CD4-positive, alpha-beta T cell treated with Interleukin-1 beta for 1 hour (primary cell): Measurements from ENCODE around the gene AVPI1.
"Not testable (repeated sequence)": the region's sequence is repeated elsewhere in the genome, so short reads cannot be mapped to it uniquely, and the experiment has no call there.

ENCODE experiments used
- DNase-seq, 2 donors: peaks; one replicate each; pipeline ENCODE4 v3.0.0-alpha.2; 2020 to 2022

AVPI1 gene

DNA sequence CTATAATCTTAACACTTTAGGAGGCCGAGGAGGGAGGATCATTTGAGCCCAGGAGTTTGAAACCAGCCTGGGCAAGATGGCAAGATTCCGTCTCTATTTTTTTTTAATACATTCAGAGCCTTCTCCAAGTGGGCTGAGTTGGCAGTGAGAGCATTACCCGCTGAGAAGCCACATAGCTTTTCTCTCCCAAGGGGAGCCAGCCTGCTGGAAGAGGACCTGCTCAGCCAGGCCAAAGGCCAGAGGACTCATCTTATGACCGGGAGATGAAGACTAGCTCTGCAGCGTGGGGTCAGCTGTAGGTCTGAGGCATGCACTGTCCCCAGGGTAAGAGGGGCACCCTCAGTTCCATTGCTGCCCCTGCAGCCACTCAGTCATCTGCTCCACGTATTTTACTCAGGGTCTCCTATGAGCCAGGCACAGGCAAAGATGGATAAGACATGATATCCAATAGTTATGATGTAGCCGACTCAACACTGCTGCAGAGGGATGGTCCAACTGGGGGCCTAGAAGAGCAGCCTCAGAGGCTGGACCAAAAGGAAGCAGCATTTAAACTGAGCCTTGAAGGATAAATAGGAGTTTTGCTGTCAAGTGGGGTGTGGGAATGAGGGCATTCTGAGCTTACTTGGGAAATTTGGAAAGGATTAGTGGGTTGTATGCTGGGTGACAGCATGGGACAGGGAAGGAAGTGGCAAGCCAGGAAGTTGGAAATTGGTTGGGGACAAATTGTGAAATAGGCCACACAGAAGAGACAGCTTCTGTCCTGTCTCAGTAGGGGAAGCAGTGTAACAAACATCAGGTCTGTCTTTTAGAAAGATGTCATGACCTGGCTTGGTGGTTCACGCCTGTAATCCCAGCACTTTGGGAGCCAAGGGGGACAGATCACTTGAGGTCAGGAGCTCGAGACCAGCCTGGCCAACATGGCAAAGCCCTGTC, 24.9 kb upstream of the AVPI1 start:
- DNase-seq = no peak

DNA sequence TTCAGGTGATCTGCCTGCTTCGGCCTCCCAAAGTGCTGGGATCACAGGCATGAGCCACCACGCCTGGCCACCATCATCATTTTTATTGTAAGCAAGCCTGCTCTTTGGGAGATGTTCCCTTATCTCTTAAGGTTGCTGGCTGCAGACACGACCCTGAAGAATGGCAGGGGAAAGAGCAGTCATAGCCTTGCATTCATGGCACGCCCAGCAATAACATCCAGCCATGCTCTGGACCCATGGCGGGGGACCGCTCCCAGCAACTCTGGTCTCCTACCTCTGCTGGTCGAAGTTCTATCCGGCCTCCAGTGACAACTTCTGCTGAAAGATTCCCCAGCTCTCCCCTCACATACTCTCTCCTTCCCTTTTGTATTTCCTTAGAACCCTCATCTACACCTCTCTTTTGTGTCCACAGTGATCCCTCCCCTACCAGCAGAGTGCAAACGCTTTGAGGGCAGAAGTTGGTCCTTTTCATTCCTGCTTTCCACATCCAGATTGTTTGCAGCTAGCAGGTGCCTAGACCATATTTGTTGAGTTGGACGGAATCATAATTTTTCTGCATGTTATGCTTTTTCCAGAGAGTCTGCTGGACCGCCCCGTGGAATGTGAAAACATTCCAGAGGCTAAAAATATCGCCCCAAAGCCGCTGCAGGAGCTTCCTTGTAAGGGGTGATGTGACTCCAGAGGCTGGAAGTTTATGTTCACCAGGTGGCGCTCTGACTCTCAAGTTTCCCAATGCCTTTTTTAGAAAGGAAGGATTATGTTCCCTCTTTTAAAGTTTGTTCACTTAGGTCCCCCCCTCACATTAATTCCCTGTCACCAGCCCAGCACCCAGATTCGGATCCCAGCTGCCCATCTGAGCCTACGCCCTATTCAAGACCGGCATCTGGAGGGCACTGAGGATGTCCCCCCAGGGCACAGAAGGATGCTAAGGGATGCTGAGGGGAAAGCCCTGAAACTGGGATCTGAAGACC, 22.2 kb upstream of the AVPI1 start:
- DNase-seq = peak; percentile 22 to 39

DNA sequence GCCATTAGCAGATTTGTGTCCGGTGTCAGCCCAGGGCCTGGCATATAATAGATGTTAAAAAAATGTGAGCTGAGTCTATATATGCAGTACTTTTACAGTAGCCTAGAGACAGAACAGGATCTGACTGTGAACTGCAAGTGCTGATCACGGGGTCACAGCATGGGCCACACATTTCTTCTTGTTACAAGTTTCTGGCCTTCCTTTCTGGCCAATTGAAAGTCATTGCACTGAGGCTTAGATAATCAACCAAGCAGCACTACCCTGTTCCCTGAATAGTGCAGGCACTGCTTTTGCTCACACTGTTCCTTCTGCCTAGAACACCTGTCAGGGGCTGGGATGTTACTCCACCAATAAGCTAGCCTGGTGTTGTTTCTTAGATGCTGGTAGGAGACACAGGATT, 21.1 kb upstream of the AVPI1 start:
- no peak for DNase-seq

DNA sequence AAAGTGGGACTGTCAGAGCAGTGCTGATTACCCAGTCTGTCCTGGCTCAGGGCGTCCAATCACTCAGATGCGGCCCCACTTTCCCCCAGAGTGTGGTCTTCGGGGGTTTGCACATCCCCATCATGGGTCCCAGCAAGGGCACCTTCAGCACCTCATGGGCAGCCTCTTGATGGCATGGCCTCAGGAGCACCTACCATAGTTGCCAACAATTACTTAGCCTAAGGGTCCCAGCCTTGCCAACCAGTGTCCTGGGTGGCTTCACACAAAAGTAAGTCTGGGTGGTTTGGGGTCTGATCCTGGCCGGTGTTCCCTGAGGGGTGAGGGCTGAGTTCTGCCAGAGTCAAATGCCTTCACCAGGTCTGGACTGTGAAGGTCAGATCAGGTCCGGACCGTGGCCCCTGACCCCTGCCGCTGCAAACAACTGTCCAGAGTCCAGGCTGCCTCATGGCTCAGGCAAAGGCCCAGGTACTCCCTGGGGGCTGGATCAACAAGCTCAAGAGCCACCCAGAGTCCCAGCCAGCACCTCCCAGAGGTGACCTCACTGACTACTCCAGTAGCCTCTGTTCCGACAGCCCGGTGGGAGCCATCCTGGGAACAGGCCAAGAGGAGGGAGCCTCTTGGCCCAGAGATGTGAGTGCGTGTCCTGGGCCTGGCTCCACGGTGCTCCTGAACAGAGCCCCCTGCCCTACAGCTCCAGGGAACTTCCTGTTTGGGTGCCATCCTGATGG, 20.3 kb upstream of the AVPI1 start:
- DNase-seq = no peak

DNA sequence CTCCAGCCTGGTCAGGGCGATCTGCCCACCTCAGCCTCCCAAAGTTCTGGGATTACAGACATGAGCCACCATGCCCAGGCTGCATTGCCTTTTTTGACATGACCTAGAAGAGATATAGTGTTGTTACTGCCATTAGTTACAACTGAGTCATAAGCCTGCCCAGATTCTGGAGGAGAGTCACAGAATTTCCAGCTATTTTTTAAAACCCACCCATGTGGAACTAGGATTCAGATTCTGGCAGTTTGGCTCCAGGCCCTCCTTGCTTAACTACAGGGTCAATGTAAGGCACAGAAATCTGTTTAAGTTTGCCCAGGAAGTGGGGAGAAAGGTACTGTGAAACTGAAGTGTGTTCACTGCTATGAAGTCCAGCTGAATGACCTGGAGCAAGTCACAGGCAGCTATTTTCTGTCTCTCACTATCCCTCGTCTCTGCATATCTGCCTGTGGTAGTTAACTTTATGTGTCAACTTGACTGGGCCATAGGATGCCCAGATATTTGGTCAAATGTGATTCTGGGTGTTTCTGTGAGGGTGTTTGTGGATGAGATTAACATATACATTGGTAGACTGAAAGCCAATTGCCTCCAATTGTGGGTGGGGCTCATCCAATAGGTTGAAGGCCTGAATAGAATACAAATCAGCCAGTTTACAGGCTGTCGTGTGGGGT, 18.1 kb upstream of the AVPI1 start:
- DNase-seq = no peak

DNA sequence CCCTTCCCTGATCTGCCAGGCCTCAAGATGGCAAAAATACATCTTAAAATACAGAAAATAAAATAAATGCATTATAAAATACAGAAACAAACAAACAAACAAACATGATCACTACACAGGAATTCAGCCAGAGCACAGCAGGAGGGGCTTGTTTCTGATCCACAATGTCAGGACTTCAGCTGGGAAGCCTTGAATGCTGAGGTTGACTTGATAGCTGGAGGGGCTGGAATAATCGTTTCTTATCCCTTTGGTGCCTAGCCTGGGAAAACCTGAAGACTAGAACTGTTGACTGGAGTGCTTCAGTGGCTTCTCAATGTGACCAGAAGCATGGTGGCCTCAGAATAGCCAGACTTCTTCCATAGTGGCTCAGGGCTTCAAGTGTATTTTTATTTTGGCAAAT, 17.3 kb upstream of the AVPI1 start:
- no peak for DNase-seq

DNA sequence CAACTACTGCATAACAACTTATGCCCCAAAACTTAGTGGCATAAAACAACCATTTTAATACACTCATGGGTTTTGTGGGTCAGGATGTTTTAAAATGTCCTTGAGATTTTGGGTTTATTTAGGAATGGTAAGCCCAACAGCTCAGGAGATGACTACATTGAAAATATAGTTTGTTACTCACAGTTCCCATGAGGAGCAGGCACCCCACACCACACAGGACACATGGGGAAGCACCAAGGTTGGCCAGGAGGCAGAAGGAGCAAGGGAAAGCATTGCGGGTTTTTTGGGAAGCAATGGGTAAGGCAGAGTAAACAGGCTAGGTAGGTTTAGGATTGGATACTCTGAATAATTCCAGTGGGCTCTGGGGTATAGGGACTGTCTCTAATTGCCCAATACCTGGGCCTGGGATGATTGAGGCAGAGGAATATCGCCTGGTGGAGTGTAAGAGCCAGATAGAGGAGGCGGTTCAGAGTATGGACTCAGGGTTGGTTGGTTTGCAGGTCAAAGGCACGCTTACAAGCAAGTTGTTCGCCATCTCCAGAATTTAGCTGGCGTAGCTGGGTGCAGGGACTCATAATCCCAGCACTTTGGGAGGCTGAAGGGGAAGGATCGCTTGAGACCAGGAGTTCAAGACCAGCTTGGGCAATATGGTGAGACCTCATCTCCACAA, 16.5 kb upstream of the AVPI1 start:
- DNase-seq = no peak

DNA sequence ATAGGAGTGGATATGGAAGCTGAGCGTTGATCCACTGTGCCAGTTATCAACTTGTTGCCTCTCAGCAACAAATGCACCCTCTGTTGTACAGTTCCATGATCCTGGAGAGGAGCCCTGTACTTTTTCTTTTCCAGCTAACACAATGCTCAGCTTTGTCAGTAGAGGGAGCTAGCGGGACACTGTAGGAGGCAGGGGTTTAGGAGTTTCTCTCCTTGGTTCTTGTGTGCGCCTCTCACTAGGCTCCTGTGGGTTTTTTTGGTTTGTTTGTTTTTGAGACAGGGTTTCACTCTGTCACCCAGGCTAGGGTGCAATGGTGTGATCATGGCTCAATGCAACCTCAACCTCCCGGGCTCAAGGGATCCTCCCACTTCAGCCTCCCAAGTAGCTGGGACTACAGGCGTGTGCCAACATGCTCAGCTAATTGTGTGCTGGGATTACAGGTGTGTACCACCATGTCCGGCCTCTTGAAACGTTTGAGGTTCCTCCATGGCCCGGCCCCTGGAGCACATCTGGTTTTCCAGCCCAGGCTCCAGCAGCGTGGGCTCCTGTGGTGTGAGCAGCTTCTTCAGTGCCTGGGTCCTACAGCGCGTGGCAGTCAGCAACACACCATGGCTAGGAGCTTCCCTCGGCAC, 14.5 kb upstream of the AVPI1 start:
- peak; percentile 49 to 68 for DNase-seq

DNA sequence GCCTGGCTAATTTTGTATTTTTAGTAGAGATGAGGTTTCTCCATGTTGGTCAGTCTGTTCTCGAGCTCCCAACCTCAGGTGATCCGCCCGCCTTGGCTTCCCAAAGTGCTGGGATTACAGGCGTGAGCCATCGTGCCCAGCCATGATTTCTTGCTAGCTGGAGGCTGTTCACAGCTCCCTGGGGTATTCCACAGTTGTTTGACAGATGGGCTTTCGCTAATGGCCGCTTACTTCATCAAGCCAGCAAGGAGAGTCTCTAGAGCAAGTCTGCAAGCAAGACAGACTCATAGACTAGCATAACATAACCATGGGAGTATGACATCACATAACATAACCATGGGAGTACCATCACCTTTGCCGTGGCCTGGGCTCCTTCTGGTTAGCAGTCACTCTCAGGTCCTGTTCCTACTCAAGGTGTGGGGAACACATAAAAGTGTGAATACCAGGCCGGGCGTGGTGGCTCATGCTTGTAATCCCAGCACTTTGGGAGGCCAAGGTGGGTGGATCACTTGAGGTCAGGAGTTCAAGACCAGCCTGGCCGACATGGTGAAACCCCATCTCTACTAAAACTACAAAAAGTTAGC, 11.1 kb upstream of the AVPI1 start:
- not testable (repeated sequence) for DNase-seq

DNA sequence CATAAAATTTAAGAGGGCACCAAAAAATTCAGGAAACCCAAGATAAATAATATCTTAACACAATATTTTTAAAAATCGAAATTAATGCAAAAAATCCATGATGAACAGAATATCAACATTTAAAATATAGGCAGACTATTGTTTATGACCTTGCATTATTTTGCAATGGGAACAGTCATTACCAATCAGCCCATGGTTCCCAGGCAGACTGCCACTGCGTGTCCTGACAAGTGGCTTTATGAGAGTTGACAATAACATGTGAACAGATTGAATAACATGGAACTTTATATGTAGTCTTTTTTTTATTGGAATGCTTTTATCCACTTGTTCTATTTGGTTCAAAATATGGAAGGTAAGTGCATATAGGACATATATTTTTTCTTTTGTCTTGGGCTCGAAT, 3.1 kb upstream of the AVPI1 start:
- no peak for DNase-seq

DNA sequence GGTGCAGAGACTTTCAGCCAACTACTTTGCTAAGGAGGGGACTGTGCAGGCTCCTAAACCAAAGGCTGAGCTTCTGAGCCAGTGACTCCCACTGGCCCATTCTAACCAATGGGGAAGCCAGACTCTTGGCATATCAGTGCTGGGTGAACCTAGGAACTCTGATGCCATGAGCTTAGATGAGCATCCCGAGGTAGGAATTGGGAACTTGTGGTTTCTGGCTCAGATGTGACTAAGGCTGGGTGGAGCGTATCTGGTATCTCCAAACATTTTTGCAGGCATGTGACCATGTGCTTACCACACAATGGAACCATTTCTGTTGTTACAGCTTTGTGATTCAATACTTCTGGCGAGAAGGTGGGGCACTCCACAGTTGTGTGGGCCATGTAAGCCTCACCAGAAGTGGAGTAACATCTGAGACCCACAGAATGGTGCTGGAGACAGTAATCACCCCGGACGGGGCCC, 2.5 kb upstream of the AVPI1 start:
- peak in 1 of 2 donors; percentile 69 for DNase-seq

DNA sequence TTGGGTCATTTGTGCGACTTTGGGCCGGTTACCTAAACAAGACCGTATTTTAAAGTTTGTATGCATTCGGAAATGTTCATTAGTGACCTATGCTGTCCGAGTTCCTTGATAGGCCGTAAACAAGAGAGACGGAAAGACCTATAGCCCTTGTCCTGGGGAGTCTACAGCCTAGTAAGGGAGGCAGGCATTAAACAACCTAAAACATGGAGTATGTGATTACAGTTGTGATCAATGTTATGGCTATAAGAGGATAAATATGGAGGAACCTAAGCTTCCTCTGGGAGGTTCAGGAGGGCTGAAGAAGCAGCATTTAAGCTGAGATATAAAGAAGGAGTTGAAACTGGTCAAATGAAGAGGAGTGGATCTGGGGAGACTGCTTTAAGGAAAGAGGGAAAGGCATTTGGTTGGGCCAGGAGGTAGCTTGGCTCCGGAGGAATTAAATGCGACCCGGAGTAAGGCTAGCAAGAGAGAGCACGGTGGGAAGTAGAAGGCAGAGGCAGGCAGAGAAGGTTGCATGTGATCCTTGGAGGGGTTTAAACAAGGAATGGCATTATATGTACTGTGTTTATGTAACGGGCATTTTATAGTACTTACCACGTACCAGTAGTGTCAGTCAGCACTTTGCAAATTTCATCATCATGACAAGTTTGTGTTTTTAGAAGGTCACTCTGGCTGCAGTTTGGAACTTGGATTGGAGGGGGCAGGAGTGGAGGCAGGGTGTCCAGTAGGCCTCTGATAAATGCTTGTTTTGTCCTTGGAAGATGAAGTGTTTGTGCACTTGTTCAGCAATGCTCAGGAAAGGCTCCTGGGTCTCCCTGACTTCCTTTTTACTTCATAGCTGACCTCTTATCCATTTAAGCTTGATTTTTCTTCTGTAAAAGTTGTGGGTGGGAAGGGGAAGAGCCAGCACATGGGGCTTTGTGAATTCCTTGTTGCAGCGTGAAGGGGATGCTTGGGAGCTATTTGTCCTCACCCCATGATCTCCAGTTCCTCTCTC, 1.0 kb upstream of the AVPI1 start:
- no peak for DNase-seq

DNA sequence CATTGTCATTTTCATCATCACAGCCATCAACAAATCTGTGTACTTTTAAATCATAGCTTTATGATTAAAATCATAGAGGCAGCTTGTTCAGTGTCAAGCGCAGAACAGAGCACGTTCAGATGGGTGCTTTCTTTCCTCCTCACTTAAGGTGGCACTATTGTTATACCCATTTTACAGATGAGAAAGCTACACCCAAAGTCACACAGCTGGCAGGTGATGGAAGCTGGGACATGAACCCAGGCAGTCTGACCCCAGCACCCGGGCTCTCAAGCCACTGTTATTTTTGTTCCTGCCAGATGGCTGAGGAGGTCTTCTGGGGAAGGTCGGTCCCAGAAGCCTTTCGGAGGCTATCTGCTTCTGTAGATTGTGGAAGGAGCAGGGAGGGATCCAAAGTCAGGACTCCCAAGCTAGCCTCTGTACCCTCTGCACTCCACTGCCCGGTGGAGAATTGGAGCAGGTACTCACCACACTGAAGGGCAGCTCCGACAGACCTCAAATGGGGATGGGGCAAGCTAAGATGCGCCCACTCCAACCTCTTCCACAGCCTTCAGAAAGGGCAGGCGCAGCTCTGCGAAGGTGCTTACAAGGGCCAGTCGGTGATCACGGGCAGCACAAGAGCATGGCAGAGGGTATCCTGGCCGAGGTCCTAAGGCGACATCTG, 610 bp downstream of the AVPI1 start:
- peak in 1 of 2 donors; percentile 29 for DNase-seq

DNA sequence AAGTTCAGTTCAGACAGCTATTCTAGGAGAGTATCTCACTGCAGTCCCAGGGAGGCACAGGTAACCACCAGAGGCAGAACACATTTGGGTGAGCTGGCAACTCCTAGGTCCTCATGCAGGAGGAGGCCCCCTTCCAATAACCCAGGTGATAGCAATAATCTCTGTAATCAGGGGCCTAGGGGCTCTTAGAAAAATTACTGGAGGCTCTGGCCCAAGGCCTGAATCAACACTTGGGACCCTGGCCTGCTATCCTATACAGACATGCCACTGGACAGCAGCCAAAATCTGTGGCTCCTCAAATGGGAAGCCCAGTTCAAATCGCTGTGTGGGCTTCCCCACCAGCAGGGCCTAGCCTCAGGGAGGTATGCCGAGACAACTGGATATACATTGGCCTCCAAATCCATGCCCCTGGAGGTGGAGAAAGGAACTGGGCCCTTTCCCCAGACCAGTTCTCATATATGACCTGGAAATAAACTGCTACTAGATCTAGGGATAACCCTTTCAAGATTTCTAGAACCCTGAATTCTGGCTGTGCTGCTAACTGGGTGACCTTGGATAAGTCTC, 1.6 kb downstream of the AVPI1 start:
- no peak for DNase-seq

DNA sequence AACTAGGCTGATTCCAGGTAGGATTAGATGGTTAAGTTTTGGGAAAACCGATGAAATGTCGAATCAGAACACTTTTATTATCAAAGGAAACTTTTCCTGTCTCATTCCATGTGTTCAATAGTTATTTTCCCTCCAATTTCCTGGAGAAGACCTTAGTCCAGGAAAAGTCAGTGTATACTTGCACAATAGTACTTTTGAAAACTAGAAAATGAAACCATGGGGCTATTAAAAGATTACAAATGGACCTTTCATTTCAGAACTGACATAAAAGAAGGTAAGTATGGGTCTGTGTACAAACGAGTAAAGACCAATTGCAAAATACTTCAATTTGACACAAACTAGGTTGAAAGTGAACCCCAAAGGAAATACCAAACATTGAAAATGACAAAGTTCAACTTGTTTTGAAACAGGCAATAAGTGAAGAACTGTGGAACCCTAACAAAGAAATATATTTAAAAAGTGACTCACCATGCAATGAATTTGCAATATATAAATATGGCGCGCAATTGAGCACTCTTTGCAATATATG, 2.1 kb downstream of the AVPI1 start:
- DNase-seq = no peak

DNA sequence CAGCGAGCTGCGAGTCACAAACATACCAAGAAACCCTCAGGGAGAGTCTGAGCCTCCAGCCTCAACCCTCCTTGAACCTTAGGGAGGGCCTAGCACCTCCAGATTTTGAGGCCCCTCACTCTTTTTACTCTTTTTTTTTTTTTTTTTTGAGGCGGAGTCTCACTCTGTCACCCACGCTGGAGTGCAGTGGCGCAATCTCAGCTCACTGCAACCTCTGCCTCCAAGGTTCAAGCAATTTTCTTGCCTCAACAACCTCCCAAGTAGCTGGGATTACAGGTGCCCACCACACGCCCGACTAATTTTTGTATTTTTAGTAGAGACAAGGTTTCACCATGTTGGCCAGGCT, 2.7 kb downstream of the AVPI1 start:
- not testable (repeated sequence) for DNase-seq

DNA sequence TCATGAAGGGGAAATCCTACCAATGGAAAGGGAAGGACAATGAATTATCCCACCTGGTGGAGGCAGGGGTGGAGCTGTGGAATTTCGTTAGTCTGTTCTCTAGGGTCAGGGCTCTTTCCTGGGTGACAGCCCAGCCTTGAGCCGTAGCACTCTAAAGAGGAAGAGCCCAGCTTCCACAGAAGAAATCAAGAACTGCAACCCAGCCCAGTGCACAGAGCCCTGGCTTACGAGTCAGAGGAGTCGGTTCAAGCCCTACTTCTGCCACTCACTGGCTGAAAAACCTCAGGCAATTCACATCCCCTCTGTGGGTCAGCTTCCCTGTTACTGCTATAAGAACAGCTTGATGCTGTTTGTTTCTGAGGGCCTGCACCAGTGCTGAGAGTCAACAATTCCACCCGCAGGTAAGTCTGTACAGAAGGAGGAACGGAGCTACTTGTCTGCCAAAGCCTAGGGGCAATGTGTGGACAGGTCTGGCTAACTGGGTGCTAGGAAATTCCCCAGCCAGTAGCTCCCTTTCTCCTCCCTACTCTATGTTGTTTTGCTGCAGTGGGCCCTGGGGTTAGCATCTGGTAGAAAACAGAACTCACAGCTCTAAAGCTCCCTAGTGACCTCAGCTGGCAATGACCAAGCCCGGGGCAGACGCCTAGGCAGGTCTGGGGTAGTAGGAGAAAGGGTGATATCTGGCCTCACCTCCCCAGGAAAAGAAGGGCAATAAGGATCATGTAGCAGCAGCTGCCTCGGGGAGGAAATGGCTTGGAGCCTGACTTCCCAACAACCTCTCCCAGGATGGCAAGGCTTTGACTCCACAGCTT, 3.3 kb downstream of the AVPI1 start:
- no peak for DNase-seq
